NCI-H146 treated with DMSO at 0.1 percent for 48 hours (cell line): Measurements from ENCODE around the gene CCDC178.
"Not testable (repeated sequence)": the region's sequence is repeated elsewhere in the genome, so short reads cannot be mapped to it uniquely, and the experiment has no call there.

Source experiments
- DNase-seq: peaks from one replicate; lab custom pipeline; 2025; ENCODE audit not compliant: unreplicated experiment; lab: John Stamatoyannopoulos, UW

Gene CCDC178

GRCh38 chr18:33440060-33441043, at the start of gene CCDC178:
TSS of gene CCDC178 (minus strand) at chr18:33440721. CDS start at chr18:33412088, 28,633 bp downstream.
- DNase-seq: peak; percentile 64

DNA sequence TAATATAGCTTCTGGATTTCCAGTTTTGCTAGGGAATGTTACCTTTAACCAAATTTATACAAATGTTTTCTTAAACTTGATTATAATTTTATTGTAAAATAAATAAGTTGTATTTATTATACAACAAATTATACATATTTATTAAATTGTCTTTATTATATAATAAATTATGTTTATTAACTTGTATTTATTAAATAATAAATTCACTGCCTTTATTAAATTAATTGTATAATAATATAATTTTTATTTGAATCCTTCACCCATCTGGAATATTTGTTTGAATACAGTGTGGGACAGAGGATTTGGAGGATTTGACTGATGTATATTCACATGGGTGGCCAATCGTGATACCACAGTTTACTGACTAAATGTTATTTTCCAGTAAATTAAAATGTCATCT, 43.4 kb upstream of the CCDC178 start:
- DNase-seq: no peak

DNA sequence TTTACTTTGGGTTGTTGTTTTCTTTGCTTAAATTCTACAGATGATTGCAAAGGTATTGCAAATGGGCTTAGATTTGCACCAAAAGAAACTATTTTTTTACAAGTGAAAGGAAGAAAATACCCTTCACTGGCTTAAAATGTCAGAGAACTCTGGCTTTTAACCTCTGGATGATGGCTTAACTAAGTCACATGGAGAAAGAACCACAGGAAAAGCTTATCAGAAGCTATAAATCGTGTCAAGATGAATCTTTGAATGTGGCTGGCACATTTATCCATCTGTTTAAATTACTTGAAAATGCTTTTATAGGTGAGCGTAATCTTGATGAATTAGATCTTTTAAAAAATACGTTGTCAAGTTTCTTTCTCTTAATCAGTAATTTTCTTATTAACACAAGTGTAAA, 32.0 kb upstream of the CCDC178 start:
- DNase-seq: no peak

DNA sequence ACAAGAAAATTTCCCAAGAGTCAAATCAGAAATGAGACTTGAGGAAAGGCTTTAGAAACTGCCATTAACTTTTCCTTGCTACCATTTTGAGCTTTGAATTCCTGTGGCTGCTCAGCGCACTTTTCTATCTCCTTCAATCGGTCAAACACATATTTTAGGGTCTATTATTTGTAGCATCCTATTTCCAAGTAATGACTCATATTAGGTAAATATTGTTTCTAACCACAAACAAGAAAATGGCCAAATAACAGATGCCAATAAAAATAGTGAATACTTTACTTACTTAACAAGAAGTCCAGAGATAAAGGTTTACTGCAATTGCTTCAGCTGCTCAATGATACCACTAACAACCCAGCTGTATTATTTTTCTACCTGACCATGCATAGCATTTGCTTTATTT, 29.7 kb upstream of the CCDC178 start:
- no peak for DNase-seq

GRCh38 chr18:33469699-33470098, 29.2 kb upstream of the CCDC178 start:
- no peak for DNase-seq

DNA sequence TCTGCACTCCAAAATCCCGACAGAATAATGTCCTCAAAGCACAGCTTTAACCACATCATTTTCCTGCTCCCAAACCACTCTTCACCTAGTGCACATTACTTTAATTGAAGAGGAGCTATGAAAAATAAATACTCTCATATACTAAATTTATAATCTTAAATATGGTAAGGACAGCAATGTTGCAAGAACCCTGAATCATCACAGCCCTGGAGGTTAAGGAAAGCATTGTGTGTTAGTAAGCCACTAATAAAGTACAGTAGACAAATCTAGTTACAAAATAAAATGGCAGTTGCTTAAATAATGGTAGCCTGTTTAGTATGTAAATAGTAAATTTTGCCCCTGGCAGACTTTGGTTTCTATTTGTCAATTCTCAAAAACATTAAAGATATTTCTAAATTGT, 27.0 kb upstream of the CCDC178 start:
- no peak for DNase-seq

DNA sequence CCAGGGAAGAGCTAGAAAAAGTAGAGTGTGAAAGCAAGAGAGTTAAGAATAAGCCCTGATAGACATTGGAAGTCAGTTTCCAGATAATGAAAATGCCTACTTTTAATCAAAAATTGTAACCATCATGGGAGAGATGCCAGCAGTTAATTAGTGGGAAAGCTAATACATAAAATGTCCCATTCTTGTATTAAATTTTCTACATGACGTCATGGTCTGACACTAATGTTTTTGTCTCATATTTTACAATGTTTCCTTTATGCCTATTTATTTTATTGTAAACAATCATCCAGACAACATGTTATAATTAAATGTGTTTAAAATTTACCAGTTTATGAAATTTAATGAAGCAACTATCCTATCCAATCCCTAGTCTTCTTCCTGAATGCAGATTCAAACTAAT, 26.3 kb upstream of the CCDC178 start:
- DNase-seq: no peak

- no peak for DNase-seq
These were observed 20.2 kb upstream of the CCDC178 start for GRCh38 chr18:33460681-33461080.

GRCh38 chr18:33459612-33460011, 19.1 kb upstream of the CCDC178 start:
- DNase-seq: no peak

GRCh38 chr18:33446604-33447003, 6.1 kb upstream of the CCDC178 start:
- DNase-seq: no peak

GRCh38 chr18:33444709-33445108, 4.2 kb upstream of the CCDC178 start:
- DNase-seq: no peak

DNA sequence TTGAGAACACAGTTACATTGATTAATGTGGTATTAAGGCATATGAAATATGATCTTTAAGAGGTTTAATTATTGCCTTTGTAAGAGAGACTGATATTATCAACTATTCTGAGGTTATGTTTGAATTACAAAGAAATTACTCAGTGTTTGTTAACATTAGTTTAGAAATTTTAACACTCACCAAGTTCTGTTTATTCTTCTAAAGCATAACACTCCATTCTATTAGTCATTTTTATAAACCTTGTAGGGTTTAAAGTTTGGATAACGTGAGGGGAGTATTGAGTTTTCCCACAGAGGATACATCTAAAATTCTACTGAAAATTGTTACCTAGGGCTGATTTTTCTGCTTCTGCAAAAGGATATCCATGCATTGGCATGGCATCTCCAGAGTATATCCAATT, 7.7 kb downstream of the CCDC178 start:
- no peak for DNase-seq

DNA sequence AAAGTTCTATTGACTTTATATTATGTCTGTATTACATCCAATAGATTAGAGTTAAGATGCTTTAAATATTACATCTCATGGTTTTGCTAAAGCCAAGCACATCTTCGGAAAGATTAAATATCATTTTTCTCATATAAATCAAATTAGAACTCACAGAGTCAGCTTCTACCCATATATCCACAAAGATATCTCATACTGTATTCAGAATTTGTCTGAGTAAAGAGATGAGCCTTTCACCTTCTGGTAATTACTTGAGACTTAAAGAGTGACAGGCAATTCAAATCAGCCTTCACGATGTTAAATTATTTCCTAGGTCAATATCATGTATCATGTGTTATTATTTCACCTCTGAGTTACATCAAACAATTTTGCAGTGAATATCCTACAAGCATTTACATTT, 13.0 kb downstream of the CCDC178 start:
- no peak for DNase-seq

DNA sequence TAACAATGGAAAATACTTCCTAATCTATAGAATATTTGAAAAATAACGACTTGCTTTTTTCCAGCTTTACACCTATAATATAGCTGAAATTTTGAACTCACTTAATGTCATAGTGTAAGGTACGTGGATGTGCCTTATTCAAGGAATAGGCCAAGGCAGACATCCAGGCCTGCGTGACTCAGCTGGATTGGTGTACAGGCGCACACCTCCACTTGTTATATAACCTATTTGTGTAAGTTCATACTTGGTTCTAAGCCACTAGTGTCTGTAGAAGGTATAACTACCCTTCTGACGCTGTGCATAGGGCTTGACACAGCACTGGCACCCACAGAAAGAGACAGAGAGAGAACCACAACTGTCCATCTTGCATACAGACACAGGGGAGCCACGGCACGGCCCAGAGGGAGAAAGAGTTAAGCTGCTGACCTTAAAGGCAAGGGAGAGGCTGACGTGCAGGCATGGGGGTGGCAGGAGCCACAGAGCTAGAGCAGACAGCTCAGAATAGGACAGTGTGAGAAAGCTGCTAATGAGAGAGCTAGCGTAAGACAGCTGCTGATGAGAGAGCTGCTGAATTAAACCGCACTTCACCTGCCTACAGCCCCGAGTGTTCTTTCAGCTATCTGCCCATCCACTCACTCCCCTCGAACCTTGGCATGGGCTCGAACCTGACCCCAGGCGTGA, 16.1 kb downstream of the CCDC178 start:
- peak; percentile 34 for DNase-seq

DNA sequence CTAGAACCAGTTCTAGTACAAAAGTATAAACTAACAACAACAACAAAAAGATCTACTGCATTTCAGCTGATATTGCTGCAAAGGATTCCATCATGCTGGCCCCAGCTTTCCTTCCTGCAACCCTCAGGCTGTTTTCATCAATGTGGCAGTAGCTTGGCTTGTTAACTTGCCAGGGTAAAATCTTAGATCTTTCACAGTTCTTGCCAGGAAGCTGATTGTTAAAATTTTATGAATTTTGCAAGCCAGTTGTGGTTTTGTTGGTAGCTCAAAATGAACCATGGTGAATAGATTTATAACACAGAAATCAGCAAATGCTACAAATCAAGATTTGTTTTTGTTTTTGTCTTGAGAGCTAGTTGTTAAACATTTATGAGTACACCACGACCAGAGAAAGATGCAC, 19.3 kb downstream of the CCDC178 start:
- DNase-seq: no peak

GRCh38 chr18:33404244-33404873, 36.2 kb downstream of the CCDC178 start:
- DNase-seq: no peak

GRCh38 chr18:33398939-33399338, 41.6 kb downstream of the CCDC178 start:
- not testable (repeated sequence) for DNase-seq

- DNase-seq: no peak
These were observed 64.7 kb downstream of the CCDC178 start for GRCh38 chr18:33375829-33376228.

GRCh38 chr18:33372442-33372841, 68.1 kb downstream of the CCDC178 start:
- DNase-seq: no peak

DNA sequence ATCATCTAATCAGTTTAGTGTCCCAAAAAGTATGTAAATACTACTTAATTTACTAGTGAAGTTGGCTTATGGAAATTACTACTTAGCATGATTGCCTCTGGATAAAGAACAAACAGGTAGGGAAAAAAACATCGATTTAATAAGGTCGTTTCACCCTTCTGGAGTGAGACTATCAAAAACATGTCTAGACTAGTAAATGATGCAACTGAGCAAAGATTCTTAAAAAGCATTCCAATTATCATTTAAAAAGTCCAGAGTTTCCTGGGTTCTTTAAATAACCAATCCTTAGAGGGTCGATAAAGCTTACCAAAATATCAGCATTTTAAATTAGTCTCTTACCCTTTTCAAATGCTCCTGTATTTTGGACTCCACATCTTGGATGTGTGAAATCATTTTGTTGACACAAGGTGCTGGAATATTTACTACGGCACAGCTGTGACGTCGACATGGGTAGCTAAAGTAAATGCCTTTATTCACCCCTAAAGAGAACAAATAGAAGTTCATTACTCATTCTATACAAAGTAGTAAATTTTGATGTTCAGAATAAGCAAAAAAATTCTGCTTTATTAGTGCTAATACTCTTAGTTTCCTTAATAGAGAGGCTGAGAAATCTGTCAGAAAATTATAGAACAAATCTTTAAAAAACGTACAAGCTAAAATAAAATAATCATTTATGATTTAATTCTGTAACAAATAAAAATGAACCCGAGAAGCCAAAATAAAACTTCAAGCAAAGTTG, 70.6 kb downstream of the CCDC178 start:
- no peak for DNase-seq

DNA sequence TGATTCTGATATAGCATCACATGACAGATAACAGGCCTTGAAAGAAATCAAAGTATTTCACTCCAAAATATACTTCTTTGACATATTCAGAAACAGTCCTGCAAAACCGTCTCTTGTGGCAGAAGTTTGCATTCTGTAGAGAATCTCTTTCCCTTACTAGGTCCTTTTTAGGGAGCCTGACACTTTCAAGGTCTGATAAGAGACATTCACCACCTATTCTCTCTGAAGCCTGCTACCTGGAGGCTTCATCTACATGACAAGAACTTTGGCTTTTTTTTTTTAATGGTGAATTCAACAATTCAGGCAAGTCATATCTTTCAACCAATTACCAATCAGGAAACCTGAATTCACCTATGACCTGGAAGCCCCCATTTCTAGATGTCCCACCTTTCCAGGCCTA, 83.8 kb downstream of the CCDC178 start:
- DNase-seq: no peak
